OCI-LY3 (cell line): ENCODE results near the gene ARHGAP26.

ENCODE experiments used
- H2AFZ ChIP-seq: fragments of 200-600, 300-600 bp; shearing (Covaris generic); 2 replicates; pipeline ENCODE4 v1.6.0; 2014; ENCODE audit warnings: antibody characterized with exemption, low read depth, low read length
- H3K27ac ChIP-seq: fragments of 200-600, 300-600 bp; sonication (generic); 2 replicates; pipeline ENCODE4 v1.5.1; 2014; ENCODE audit warnings: mild to moderate bottlenecking, low read length, moderate library complexity, mixed read lengths
- H3K27me3 ChIP-seq: fragments of 200-600, 300-600 bp; sonication (generic); 2 replicates; pipeline ENCODE4 v1.6.1; 2014; ENCODE audit warnings: low read depth, low read length, mixed read lengths
- H3K36me3 ChIP-seq: fragments of 200-600, 300-600 bp; sonication (generic); replicated peaks from 2 replicates; pipeline ENCODE3; 2014; ENCODE audit warnings: low read depth, low read length, mixed read lengths
- H3K4me1 ChIP-seq: fragments of 300-600, 200-600 bp; sonication (generic); 2 replicates; pipeline ENCODE4 v1.6.1; 2014; ENCODE audit warnings: low read length, mixed read lengths
- H3K4me2 ChIP-seq: fragments of 200-600, 300-600 bp; sonication (generic); 2 replicates; pipeline ENCODE4 v1.6.1; 2014; ENCODE audit warnings: low read length, mixed read lengths
- H3K4me3 ChIP-seq: fragments of 300-600, 200-600 bp; sonication (generic); 2 replicates; pipeline ENCODE4 v1.5.1; 2014; ENCODE audit warnings: antibody characterized with exemption, mild to moderate bottlenecking, low read length, moderate library complexity
- H3K79me2 ChIP-seq: fragments of 300-600, 200-600 bp; shearing (Covaris generic); 2 replicates; pipeline ENCODE4 v1.6.1; 2014; ENCODE audit warnings: mild to moderate bottlenecking, low read length, mixed read lengths
- H3K9ac ChIP-seq: fragments of 300-600, 200-600 bp; shearing (Covaris generic); 2 replicates; pipeline ENCODE4 v1.6.0; 2014; ENCODE audit warnings: mild to moderate bottlenecking, low read length, moderate library complexity
- H3K9me3 ChIP-seq: fragments of 200-600, 300-600 bp; shearing (Covaris generic); 2 replicates; pipeline ENCODE4 v1.6.1; 2014; ENCODE audit warnings: low read length, mixed read lengths; ENCODE audit not compliant: insufficient read depth
- H4K20me1 ChIP-seq: fragments of 200-600, 300-600 bp; sonication (generic); 2 replicates; pipeline ENCODE4 v1.6.1; 2016; ENCODE audit warnings: low read length, mixed read lengths; ENCODE audit not compliant: insufficient read depth
- EZH2phosphoT487 ChIP-seq: fragments of 200-600 bp; shearing (Covaris generic); IDR thresholded peaks from 2 replicates; pipeline ENCODE4 v1.6.1; 2018; ENCODE audit warnings: antibody characterized with exemption, mixed run types, low read depth
- TF ChIP-seq, protein P1 (sequence below): fragments of 200-600, 300-600 bp; sonication (generic); IDR thresholded peaks from 2 replicates; pipeline ENCODE4 v1.5.1; 2014; ENCODE audit warnings: antibody characterized with exemption, low read length, low read depth

Gene ARHGAP26

GRCh38 chr5:142810081-142810480 lies 39.9 kb downstream of the ARHGAP26 start:
- Histone ChIP-seq H4K20me1 (no peaks in the 10 kb centered on the region), H3K4me3 (no peak overlapping the region), H3K79me2 (no peaks in the 10 kb centered on the region), H3K4me1 (peaks cover 18% of the 10 kb centered on the region), H3K27ac (no peak overlapping the region), H3K4me2 (no peak overlapping the region), H3K9ac (no peak overlapping the region), H3K36me3 (peaks cover 4% of the 10 kb centered on the region), H3K27me3 (peaks cover 5% of the 10 kb centered on the region; the same call in 1 of the 2 replicates), H3K9me3 (no peaks in the 10 kb centered on the region), H2AFZ (no peak overlapping the region)
- TF ChIP-seq EZH2phosphoT487 = no peak
- TF ChIP-seq, protein P1, sequence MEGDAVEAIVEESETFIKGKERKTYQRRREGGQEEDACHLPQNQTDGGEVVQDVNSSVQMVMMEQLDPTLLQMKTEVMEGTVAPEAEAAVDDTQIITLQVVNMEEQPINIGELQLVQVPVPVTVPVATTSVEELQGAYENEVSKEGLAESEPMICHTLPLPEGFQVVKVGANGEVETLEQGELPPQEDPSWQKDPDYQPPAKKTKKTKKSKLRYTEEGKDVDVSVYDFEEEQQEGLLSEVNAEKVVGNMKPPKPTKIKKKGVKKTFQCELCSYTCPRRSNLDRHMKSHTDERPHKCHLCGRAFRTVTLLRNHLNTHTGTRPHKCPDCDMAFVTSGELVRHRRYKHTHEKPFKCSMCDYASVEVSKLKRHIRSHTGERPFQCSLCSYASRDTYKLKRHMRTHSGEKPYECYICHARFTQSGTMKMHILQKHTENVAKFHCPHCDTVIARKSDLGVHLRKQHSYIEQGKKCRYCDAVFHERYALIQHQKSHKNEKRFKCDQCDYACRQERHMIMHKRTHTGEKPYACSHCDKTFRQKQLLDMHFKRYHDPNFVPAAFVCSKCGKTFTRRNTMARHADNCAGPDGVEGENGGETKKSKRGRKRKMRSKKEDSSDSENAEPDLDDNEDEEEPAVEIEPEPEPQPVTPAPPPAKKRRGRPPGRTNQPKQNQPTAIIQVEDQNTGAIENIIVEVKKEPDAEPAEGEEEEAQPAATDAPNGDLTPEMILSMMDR = no peak

DNA sequence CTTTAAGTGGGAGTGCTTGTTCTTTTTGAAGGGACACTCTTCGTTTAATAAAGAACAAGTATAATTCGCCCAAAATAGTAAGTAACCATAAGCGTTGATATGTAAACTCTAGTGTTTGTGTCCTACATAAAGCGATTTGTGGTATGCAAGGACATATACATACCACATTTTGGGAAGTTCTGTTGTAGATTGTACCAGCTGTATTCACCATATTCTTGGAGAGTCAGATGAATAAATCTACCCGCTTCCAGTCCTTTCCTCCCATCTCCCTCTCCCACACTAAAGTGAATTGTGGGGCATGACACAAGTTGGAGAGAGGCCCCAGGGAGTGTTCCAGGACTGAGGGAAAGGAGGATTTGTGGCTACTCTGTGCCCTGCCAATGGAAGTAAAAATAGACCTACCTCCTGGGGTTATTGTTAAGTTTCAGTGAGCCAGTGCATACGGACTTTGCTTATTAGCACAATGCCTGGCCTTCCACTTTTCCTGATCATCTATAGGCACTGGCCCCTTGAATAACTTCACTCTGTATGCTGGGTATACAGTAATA lies 40.6 kb downstream of the ARHGAP26 start:
- no peak overlapping the region for H2AFZ ChIP-seq
- no peak overlapping the region for H3K4me3 ChIP-seq
- H3K27ac ChIP-seq = no peak overlapping the region
- no peaks in the 10 kb centered on the region for H3K79me2 ChIP-seq
- no peak overlapping the region for H3K4me2 ChIP-seq
- peaks cover 5% of the 10 kb centered on the region; the same call in 1 of the 2 replicates for H3K27me3 ChIP-seq
- H3K4me1 ChIP-seq = peaks cover 18% of the 10 kb centered on the region
- H3K9me3 ChIP-seq = no peaks in the 10 kb centered on the region
- no peak overlapping the region for H3K9ac ChIP-seq
- peaks cover 4% of the 10 kb centered on the region for H3K36me3 ChIP-seq
- TF ChIP-seq, protein P1 = no peak
- no peak for TF ChIP-seq EZH2phosphoT487
- H4K20me1 ChIP-seq = no peaks in the 10 kb centered on the region

- no peak for TF ChIP-seq EZH2phosphoT487
- TF ChIP-seq, protein P1 = no peak
- Histone ChIP-seq H3K36me3 (peaks cover 4% of the 10 kb centered on the region), H3K79me2 (no peaks in the 10 kb centered on the region), H3K27ac (no peak overlapping the region), H3K4me2 (no peak overlapping the region), H3K9ac (no peak overlapping the region), H3K9me3 (no peaks in the 10 kb centered on the region), H3K27me3 (0 out of 2 replicates have a peak, but pooled peaks cover 3% of the 10 kb centered on the region), H3K4me1 (peaks cover 15% of the 10 kb centered on the region), H3K4me3 (no peak overlapping the region), H2AFZ (no peak overlapping the region), H4K20me1 (no peaks in the 10 kb centered on the region)
Measured at GRCh38 chr5:142811866-142812557, 41.8 kb downstream of the ARHGAP26 start.

DNA sequence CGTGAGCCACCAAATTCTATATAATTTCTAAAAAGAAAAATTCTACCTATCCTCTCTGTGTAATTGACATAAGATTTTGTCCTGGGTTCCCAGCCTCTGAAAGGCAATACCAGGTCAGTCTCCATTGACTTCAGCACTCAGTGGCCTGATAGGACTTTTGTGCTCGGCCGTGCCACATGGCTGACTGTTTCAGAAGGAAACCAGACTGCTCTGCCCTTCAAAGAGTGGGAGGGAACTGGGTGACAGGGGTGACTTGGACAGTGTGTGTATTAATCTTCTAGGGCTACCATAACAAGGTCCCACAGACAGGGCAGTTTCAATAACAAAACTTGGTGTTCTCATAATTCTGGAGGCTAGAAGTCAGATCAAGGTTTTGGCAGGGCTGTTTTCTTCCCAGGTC lies 43.0 kb downstream of the ARHGAP26 start:
- H3K36me3 ChIP-seq = no peaks in the 10 kb centered on the region
- H3K4me3 ChIP-seq = no peak overlapping the region
- H3K4me2 ChIP-seq = no peak overlapping the region
- TF ChIP-seq, protein P1 = no peak
- TF ChIP-seq EZH2phosphoT487 = no peak
- no peaks in the 10 kb centered on the region for H3K27me3 ChIP-seq
- H3K79me2 ChIP-seq = no peaks in the 10 kb centered on the region
- peaks cover 5% of the 10 kb centered on the region for H3K4me1 ChIP-seq
- H2AFZ ChIP-seq = no peak overlapping the region
- no peaks in the 10 kb centered on the region for H3K9me3 ChIP-seq
- H3K27ac ChIP-seq = no peak overlapping the region
- H3K9ac ChIP-seq = no peak overlapping the region
- H4K20me1 ChIP-seq = no peaks in the 10 kb centered on the region
